HepG2 (cell line): ENCODE results near the gene SYNGR4.
"Not testable (repeated sequence)": the region's sequence is repeated elsewhere in the genome, so short reads cannot be mapped to it uniquely, and the experiment has no call there.

Experiments
- NFE2L2 ChIP-seq: fragments of 150-350 bp; IDR thresholded peaks from 2 replicates; pipeline ENCODE4 v1.6.1; 2014; ENCODE audit warnings: low read length
- POLR2AphosphoS5 ChIP-seq: IDR thresholded peaks from 2 replicates; pipeline ENCODE4 v1.6.1; 2012; ENCODE audit warnings: low read depth, low read length
- TAF1 ChIP-seq: sonication (generic); formaldehyde crosslinking; IDR thresholded peaks from 2 replicates; pipeline ENCODE4 v1.4.0; 2020; ENCODE audit warnings: missing genetic modification reagents
- TEAD2 ChIP-seq: sonication (generic); formaldehyde crosslinking; IDR thresholded peaks from 2 replicates; pipeline ENCODE4 v1.9.0; 2021; ENCODE audit warnings: missing genetic modification reagents
- TF ChIP-seq, protein P1 (sequence below): sonication (generic); formaldehyde crosslinking; IDR thresholded peaks from 2 replicates; pipeline ENCODE4 v1.4.0; 2020; ENCODE audit warnings: low read depth, mild to moderate bottlenecking, missing genetic modification reagents
- TF ChIP-seq, protein P2 (sequence below): sonication (generic); formaldehyde crosslinking; IDR thresholded peaks from 2 replicates; pipeline ENCODE4 v1.5.0; 2020; ENCODE audit warnings: mild to moderate bottlenecking, missing genetic modification reagents
- TF ChIP-seq, protein P3 (sequence below): sonication (generic); formaldehyde crosslinking; IDR thresholded peaks from 2 replicates; pipeline ENCODE4 v1.9.0; 2022; ENCODE audit warnings: low read depth, missing genetic modification reagents
- TF ChIP-seq, protein P4 (sequence below): sonication (generic); formaldehyde crosslinking; IDR thresholded peaks from 2 replicates; pipeline ENCODE4 v1.8.0; 2022; ENCODE audit warnings: low read depth, missing genetic modification reagents
- TF ChIP-seq, protein P5 (sequence below): sonication (generic); formaldehyde crosslinking; IDR thresholded peaks from 2 replicates; pipeline ENCODE4 v1.5.0; 2020; ENCODE audit warnings: mild to moderate bottlenecking, missing genetic modification reagents, moderate library complexity

DNA sequence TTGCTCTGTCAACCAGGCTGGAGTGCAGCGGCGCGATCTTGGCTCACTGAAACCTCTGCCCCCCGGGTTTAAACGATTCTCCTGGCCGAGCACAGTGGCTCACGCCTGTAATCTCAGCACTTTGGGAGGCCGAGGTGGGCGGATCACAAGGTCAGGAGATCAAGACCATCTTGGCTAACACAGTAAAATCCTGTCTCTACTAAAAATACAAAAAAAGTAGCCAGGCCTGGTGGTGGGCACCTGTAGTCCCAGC lies 46.5 kb upstream of the SYNGR4 start:
- TF ChIP-seq TEAD2 (CRISPR knock-in tag); TAF1 (CRISPR knock-in tag); NFE2L2; POLR2AphosphoS5: not testable (repeated sequence)
- TF ChIP-seq, protein P1, sequence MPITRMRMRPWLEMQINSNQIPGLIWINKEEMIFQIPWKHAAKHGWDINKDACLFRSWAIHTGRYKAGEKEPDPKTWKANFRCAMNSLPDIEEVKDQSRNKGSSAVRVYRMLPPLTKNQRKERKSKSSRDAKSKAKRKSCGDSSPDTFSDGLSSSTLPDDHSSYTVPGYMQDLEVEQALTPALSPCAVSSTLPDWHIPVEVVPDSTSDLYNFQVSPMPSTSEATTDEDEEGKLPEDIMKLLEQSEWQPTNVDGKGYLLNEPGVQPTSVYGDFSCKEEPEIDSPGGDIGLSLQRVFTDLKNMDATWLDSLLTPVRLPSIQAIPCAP = not testable (repeated sequence)
- TF ChIP-seq, protein P2, sequence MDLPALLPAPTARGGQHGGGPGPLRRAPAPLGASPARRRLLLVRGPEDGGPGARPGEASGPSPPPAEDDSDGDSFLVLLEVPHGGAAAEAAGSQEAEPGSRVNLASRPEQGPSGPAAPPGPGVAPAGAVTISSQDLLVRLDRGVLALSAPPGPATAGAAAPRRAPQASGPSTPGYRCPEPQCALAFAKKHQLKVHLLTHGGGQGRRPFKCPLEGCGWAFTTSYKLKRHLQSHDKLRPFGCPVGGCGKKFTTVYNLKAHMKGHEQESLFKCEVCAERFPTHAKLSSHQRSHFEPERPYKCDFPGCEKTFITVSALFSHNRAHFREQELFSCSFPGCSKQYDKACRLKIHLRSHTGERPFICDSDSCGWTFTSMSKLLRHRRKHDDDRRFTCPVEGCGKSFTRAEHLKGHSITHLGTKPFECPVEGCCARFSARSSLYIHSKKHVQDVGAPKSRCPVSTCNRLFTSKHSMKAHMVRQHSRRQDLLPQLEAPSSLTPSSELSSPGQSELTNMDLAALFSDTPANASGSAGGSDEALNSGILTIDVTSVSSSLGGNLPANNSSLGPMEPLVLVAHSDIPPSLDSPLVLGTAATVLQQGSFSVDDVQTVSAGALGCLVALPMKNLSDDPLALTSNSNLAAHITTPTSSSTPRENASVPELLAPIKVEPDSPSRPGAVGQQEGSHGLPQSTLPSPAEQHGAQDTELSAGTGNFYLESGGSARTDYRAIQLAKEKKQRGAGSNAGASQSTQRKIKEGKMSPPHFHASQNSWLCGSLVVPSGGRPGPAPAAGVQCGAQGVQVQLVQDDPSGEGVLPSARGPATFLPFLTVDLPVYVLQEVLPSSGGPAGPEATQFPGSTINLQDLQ (CRISPR knock-in tag) = not testable (repeated sequence)
- TF ChIP-seq, protein P3, sequence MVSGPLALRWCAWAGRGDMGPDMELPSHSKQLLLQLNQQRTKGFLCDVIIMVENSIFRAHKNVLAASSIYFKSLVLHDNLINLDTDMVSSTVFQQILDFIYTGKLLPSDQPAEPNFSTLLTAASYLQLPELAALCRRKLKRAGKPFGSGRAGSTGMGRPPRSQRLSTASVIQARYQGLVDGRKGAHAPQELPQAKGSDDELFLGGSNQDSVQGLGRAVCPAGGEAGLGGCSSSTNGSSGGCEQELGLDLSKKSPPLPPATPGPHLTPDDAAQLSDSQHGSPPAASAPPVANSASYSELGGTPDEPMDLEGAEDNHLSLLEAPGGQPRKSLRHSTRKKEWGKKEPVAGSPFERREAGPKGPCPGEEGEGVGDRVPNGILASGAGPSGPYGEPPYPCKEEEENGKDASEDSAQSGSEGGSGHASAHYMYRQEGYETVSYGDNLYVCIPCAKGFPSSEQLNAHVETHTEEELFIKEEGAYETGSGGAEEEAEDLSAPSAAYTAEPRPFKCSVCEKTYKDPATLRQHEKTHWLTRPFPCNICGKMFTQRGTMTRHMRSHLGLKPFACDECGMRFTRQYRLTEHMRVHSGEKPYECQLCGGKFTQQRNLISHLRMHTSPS = not testable (repeated sequence)
- TF ChIP-seq, protein P4, sequence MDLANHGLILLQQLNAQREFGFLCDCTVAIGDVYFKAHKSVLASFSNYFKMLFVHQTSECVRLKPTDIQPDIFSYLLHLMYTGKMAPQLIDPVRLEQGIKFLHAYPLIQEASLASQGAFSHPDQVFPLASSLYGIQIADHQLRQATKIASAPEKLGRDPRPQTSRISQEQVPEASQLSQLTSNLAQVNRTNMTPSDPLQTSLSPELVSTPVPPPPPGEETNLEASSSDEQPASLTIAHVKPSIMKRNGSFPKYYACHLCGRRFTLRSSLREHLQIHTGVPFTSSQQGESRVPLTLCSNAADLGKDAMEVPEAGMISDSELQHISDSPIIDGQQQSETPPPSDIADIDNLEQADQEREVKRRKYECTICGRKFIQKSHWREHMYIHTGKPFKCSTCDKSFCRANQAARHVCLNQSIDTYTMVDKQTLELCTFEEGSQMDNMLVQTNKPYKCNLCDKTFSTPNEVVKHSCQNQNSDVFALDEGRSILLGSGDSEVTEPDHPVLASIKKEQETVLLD = not testable (repeated sequence)
- TF ChIP-seq, protein P5, sequence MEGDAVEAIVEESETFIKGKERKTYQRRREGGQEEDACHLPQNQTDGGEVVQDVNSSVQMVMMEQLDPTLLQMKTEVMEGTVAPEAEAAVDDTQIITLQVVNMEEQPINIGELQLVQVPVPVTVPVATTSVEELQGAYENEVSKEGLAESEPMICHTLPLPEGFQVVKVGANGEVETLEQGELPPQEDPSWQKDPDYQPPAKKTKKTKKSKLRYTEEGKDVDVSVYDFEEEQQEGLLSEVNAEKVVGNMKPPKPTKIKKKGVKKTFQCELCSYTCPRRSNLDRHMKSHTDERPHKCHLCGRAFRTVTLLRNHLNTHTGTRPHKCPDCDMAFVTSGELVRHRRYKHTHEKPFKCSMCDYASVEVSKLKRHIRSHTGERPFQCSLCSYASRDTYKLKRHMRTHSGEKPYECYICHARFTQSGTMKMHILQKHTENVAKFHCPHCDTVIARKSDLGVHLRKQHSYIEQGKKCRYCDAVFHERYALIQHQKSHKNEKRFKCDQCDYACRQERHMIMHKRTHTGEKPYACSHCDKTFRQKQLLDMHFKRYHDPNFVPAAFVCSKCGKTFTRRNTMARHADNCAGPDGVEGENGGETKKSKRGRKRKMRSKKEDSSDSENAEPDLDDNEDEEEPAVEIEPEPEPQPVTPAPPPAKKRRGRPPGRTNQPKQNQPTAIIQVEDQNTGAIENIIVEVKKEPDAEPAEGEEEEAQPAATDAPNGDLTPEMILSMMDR (CRISPR knock-in tag) = not testable (repeated sequence)
